ENCODE data around the gene YLPM1.
"Not testable (repeated sequence)": the region's sequence is repeated elsewhere in the genome, so short reads cannot be mapped to it uniquely, and the experiment has no call there.

The YLPM1 gene, protein sequence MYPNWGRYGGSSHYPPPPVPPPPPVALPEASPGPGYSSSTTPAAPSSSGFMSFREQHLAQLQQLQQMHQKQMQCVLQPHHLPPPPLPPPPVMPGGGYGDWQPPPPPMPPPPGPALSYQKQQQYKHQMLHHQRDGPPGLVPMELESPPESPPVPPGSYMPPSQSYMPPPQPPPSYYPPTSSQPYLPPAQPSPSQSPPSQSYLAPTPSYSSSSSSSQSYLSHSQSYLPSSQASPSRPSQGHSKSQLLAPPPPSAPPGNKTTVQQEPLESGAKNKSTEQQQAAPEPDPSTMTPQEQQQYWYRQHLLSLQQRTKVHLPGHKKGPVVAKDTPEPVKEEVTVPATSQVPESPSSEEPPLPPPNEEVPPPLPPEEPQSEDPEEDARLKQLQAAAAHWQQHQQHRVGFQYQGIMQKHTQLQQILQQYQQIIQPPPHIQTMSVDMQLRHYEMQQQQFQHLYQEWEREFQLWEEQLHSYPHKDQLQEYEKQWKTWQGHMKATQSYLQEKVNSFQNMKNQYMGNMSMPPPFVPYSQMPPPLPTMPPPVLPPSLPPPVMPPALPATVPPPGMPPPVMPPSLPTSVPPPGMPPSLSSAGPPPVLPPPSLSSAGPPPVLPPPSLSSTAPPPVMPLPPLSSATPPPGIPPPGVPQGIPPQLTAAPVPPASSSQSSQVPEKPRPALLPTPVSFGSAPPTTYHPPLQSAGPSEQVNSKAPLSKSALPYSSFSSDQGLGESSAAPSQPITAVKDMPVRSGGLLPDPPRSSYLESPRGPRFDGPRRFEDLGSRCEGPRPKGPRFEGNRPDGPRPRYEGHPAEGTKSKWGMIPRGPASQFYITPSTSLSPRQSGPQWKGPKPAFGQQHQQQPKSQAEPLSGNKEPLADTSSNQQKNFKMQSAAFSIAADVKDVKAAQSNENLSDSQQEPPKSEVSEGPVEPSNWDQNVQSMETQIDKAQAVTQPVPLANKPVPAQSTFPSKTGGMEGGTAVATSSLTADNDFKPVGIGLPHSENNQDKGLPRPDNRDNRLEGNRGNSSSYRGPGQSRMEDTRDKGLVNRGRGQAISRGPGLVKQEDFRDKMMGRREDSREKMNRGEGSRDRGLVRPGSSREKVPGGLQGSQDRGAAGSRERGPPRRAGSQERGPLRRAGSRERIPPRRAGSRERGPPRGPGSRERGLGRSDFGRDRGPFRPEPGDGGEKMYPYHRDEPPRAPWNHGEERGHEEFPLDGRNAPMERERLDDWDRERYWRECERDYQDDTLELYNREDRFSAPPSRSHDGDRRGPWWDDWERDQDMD (N-terminal part only)

DNA sequence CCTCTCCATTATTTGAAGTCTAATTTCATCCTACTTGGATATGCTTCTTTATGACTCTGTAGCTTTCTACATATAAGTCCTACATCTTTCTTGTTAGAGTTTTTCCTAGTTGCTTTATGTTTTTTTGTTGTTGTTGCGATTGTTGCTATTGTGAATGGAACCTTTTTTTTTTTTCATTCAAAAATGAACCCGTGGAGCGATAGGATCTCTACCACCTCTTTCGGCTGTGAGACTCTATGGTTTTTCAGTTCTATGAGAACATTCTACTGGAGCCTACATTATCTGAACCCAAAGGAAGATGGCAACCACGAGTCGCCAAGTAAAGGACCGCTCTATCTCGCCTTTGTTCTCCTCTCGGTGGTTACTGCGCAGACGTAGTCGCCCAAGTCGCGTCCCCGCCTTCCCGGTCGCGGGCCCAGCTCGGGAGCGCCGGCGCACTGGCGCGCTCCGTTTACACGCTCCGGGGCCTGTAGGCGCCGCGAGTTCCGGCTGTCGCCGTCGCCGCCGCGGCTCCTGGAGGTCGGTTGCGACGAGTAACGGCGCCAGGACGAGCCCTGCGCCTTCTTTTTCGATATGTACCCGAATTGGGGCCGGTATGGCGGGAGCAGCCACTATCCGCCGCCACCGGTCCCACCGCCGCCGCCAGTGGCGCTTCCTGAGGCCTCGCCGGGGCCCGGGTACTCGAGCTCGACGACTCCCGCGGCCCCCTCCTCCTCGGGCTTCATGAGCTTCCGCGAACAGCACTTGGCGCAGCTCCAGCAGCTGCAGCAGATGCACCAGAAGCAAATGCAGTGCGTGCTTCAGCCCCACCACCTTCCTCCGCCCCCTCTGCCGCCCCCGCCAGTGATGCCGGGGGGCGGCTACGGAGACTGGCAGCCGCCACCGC is at the start of gene YLPM1:
YLPM1 (plus strand) TSS at position 400 of the 886 bp plus-strand sequence; CDS start at position 574, 174 bp downstream.
- DNase-seq (ENCODE audit: low spot score) = peak; percentile 97

DNA sequence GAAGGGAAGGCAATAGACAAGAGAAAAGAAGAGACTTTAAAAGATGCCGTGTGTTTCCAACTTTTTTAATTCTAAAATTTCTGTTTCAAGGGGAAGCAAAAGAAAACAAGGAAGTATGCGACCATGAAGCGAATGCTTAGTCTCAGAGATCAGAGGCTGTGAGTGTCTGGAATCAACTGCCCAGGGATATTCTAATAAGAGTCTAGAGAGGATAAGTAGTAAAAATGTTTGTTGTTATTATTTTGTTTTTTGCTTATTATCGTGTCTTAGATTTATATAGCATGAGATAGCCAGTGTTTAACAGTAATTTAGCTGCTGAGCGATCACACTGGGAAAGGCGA is 49.8 kb upstream of the YLPM1 start:
- no peak for DNase-seq (ENCODE audit: low spot score)

DNA sequence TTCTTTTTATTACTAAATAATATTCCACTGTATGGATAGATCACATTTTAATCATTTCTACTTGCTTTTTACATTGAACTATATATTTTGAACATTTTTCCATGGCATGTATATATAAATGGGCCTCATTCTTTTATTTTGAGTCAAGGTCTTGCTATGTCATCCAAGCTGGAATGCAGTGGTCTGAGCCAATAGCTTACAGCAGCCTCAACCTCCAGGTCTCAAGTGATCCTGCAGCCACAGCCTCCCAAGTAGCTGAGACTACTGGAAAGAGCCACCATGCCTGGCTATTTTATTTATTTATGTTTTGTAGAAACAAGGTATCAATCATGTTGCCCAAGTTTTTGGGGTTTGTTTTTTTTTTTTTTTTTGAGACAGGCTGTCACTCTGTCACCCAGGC is 42.6 kb upstream of the YLPM1 start:
- no peak for DNase-seq (ENCODE audit: low spot score)

DNA sequence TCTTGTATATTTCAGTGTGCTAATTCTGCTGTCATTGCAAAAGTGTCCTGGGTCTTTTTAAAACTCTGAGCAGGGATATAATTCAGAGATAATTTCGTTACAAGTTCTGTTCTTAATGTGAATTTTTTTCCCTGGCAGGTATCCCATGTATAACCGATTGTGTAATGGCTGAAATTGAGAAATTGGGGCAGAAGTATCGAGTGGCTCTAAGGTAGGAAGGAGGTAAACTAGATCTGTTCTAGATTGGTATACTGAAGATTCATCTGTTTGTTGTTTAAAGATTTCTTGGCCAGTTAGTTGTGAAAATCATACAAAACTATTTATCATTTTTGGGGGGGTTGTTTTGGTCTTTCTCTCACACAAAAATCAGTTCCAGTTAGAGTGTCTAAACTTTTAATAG is 40.0 kb upstream of the YLPM1 start:
- DNase-seq (ENCODE audit: low spot score) = no peak

DNA sequence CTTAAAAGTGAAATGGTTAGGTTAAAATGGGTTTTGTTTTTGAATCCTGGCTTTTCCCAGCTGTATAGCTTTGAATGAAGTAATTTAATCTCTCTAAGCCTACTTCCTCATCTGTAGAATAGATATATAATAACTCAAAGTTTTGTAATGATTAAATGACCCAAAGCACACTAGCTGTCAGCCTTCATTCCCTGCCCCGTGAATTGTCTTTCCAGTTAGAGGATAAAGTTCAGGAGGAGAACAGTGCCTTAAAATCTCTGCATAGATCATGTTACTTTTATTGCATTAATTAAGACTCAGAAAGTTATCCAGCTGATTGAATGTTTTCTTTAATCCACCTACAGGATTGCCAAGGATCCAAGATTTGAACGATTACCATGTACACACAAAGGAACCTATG is 30.7 kb upstream of the YLPM1 start:
- no peak for DNase-seq (ENCODE audit: low spot score)

DNA sequence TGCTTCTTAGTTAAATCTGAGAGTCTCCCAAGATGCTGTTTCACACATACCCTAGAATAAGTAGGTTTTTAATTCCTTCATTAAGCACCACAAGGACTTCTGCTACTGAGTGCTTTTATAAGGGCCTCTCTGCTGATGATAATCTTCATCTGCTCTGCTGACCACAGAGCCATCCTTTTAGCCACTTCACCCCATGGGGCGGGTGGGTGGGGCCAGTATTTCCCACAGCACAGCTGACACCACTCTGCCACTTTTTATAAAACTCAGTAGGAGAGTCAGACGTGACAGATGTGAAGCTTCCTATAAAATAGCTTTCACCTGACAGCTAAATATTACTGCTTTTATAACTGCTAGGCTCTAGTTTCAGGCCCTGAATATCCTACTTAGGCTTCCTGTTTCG is 29.9 kb upstream of the YLPM1 start:
- DNase-seq (ENCODE audit: low spot score) = no peak

DNA sequence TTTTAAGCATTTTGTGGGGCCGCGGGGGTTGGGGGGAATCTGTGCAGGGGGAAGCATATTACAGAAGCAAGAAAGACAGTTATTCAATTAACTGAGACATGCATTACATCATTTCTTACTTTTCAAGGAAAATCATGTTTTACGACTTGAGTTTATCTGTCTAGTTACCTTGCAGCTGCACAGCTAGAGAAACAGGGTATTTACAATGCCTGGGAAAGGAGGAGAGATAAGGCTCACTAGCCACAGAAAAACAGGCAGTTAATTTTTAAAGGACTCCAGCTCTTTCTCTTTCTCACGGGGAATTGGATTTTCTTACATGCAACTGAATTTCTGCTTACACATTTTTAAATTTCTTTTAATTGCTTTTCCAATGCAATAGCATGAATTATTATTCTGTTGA is 28.0 kb upstream of the YLPM1 start:
- no peak for DNase-seq (ENCODE audit: low spot score)

DNA sequence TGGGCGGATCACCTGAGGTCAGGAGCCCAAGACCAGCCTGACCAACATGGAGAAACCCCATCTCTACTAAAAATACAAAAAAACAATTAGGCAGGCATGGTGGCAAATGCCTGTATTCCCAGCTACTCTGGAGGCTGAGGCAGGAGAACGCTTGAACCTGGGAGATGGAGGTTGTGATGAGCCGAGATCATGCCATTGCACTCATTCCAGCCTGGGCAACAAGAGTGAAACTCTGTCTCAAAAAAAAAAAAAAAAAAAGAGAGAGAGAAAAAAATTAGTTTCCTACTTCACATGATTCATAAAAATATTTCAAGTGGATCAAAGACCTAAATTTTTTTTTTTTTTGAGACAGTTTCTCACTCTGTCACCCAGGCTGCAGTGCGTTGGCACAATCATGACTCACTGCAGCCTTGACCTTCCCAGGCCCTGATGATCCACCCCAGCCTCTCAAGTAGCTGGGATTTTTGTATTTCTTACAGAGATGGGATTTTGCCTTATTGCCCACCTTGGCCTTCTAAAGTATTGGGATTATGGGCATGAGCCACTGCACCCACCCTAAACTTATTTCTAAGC is 25.3 kb upstream of the YLPM1 start:
- peak; percentile 14 for DNase-seq (ENCODE audit: low spot score)

DNA sequence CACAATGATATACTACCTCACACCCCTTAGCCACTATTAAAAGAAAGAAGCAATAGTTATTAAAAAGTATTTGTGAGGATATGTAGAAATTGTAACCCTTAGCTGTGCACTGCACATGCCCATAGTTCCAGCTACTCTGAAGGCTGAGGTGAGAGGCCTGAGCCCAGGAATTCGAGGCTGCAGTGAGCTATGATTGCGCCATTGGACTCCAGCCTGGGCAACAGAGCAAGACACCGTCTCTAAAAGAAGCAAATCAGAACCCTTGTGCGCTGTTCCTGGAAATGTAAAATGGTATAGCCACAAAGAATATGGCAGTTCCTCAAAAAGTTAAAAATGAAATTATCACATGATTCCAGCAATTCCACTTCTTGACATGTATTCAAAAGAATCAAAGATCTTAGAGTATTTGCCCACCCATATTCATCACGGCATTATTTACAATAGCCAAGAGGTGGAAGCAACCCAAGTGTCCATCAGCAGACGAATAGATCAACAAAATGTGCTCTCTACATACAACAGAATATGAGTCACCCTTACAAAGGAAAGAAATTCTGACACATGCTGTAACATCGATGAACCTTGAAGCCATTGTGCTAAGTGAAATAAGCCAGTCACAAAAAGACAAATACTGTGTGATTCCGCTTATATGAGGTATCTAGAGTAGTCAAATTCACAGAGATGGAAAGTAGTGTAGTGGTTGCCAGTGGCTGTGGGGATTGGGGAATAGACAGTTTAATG is 23.7 kb upstream of the YLPM1 start:
- no peak for DNase-seq (ENCODE audit: low spot score)

DNA sequence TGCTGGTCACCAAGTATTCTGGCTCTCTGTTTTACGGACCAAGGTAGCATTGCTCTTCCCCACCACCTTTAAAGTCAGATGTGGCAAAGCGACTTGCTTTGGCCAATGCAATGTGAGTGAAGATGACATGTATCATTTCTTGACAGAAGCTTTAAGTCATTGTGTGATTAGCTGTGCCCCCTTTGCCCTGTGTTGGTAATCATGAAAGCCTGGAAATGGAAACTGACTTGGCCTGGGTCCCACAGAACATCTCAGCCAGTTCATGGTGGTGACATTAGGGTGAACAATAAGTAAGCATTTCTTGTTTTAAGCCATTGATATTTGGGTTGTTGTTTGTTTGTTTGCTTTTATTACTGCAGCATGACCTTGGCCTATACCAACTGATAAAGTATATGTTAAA is 15.9 kb upstream of the YLPM1 start:
- no peak for DNase-seq (ENCODE audit: low spot score)

DNA sequence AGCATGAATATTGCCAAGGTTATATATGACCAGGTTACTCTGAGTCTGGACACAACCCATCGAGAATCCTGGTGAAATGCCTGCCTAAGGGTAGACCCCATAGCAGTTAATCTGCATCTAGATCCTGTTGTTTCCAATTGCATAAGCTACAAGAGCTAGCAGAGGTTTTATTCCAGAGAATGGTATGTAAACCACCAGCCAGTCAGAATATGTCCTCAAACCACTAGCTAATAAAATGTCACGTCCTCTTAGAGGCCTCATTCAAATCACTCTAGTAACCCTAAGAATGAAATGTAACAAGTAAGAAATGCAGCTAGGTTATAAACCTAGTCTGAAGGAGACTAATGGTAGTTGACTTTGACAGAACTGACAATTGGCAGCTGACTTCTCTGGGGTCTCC is 9.0 kb upstream of the YLPM1 start:
- DNase-seq (ENCODE audit: low spot score) = no peak

DNA sequence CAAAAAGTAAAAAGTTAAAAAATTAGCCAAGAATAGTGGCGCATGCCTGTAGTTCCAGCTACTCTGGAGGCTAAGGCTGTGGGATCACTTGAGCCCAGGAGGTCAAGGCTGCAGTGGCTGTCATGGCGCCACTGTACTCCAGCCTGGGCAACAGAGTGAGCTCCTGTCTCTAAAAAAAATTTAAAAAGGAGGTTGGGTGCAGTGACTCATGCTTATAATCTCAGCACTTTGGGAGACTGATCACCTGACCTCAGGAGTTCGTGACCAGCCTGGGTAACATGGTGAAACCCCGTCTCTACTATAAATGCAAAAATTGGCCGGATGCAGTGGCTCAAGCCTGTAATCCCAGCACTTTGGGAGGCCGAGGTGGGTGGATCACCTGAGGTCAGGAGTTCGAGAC is 8.2 kb upstream of the YLPM1 start:
- no peak for DNase-seq (ENCODE audit: low spot score)

DNA sequence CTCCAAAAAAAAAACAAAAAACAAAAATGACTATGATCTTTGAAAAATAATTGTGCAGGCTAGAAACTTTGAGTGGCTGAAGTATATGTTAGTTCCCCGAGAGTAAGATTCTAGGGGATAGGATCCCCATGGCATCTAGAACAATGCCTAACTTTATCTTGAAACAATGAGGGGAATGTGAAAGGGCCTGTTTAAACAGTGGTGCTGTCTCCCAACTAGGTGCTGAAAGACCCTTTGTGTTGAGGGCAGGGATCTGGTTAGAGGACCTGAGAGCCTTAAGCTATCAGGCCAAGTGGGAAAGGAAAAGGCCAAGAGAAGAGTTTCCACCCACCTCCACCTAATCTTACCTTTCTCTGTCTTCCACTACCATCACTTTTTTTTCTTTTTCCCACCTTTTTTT is 6.8 kb upstream of the YLPM1 start:
- DNase-seq (ENCODE audit: low spot score) = no peak

DNA sequence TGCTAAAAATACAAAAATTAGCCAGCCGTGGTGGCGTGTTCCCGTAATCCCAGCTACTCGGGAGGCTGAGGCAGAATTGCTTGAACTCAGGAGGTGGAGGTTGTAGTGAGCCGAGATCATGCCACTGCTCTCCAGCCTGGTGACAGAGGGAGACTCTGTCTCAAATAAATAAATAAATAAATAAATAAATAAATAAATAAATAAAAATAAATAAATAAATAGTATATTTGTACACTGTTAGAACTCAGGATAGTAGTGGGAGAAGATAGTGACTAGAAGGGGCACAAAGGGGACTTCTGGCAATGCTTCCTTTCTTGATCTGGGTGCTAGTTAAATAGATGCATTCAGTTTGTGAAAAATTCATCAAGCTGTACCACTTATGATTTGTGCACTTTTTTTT is 4.6 kb upstream of the YLPM1 start:
- DNase-seq (ENCODE audit: low spot score) = not testable (repeated sequence)

DNA sequence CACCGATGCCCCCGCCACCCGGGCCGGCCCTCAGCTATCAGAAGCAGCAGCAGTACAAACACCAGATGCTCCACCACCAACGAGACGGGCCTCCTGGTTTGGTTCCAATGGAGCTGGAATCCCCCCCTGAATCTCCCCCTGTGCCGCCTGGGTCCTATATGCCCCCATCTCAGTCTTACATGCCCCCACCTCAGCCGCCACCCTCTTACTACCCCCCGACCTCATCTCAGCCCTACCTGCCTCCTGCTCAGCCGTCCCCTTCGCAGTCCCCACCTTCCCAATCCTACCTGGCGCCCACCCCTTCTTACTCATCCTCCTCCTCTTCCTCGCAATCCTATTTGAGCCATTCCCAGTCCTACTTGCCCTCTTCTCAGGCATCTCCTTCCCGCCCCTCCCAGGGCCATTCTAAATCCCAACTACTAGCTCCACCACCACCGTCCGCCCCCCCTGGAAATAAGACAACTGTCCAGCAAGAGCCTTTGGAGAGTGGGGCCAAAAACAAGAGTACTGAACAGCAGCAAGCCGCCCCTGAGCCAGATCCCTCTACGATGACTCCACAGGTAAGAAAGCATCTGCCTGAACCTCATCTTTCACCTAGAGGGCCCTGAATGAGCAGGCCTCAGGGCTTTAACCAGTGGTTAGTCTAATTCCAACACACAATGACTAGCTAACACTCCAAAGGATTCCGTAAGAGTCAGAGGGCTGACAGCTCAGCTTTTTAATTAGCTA is 851 bp downstream of the YLPM1 start:
- DNase-seq (ENCODE audit: low spot score) = peak; percentile 34

DNA sequence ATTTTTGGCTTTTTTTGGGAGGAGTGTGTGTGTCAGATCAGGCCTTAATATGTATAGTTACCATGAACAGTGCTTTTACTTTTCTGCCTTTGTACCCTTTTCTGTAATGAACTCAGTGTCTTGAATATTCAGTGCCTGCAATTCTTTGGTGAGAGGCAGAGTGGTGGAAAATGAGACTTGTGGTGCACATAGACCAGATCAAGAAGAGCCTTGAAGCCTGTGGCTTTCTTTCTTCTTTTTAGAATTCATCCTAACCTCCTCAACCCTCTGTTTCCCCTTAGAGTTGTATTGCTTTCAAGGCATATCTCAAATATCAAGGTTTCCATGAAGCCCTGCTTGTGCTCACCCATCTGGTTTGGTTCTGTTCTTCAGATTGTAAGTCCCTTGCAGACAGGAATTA is 2.6 kb downstream of the YLPM1 start:
- DNase-seq (ENCODE audit: low spot score) = no peak

DNA sequence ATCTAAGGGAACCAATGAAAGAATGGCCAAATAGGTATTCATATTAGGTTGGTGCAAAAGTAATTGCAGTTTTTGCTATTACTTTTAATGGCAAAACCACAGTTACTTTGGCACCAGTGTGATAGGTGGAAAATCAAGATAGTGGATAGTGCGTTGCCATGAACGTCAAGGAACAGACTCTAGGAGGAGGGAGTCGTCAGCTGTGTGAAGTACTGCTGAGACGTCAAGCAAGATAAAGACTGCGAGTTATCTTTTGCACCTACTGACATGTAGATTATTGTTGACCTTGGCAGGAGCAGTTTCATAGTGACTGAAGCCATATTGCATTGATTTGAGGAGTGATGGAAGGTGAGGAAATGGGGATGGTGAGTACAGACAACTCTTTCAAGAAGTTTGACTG is 8.3 kb downstream of the YLPM1 start:
- DNase-seq (ENCODE audit: low spot score) = no peak

DNA sequence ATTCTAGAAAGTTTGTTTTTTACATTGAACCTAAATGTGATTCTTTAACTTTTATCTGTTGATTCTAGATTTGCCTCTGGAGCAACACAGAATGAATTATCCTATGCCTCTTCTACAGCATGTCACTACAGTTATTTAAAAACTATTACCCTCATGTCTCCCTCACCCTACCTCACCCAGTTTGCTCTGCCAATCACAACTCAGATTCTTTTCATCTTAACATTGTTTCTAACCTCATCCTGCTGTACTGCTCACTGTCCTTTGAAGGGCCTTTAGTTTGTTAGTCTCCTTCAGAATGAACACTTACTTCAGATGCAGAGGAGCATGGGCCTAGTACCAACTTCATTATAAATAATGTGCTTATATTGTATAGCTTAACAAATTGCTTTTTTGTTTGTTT is 21.5 kb downstream of the YLPM1 start:
- DNase-seq (ENCODE audit: low spot score) = no peak

DNA sequence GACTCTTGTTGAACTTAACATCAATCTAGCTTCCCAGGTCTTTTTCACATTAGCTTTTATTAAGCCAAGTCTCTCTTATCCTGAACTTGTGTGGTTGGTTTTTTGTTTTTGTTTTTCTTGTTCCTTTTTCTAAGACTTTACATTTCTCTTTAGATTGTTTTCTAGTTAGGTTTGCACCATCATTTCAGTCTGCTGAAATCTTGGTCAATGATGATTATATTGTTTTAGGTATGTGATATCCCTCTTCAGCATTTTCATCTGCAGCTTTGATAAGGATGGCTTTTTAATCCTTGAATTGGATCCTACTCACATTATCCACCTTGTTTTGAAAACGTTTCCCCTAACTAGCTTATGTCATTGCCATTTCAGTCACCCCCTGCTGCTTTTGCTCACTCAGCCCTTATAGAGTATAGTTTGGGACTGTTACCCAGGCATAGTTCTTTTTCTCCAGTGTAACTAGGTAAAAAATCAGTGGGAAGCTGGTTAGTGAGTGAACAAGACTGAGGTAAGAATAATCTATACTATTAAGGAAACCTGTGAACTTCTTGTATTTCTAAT is 22.0 kb downstream of the YLPM1 start:
- DNase-seq (ENCODE audit: low spot score) = no peak

All from GM03348 (cell line).